Spleen (tissue), 11 donors: ENCODE results near the gene SLC45A3. TPM values are rescaled to one million over a fixed set of nuclear protein-coding genes. Genes with fewer than 3 reads are reported as not detected.
A peak's percentile ranks its signal among the peaks of the same experiment; 100 is the strongest.

ENCODE experiments used
- DNase-seq: peaks from one replicate; pipeline ENCODE4 v3.0.0-alpha.2; 2020
- H3K27ac ChIP-seq, 8 donors: fragments of 200-600 bp; sonication (generic) in 7 of 8; 1 replicate in 4 of 8; 2 replicates in 4 of 8; pipeline versions ENCODE4 v1.5.0 to v1.8.0; 2016 to 2021; ENCODE audit warnings: inconsistent platforms in 4 of 8, mild to moderate bottlenecking in 4 of 8, moderate library complexity in 1 of 8
- H3K27me3 ChIP-seq, 7 donors: fragments of 200-600 bp; sonication (generic) in 6 of 7; replicated peaks in 1 of 7; 1 replicate in 4 of 7; 2 replicates in 3 of 7; pipeline versions ENCODE4 v1.5.0 to v1.8.0; 2016 to 2021; ENCODE audit warnings: inconsistent platforms in 3 of 7, mild to moderate bottlenecking in 1 of 7
- H3K36me3 ChIP-seq, 6 donors: fragments of 200-600 bp; sonication (generic) in 5 of 6; 1 replicate in 4 of 6; 2 replicates in 2 of 6; pipeline versions ENCODE4 v1.5.0 to v1.8.0; 2016 to 2021; ENCODE audit warnings: inconsistent platforms in 2 of 6
- H3K4me1 ChIP-seq, 6 donors: fragments of 200-600 bp; sonication (generic) in 5 of 6; 1 replicate in 3 of 6; 2 replicates in 3 of 6; pipeline versions ENCODE4 v1.5.0 to v1.8.0; 2016 to 2021; ENCODE audit warnings: inconsistent platforms in 3 of 6
- H3K4me3 ChIP-seq, 8 donors: fragments of 200-600 bp; sonication (generic) in 7 of 8; 1 replicate in 4 of 8; 2 replicates in 4 of 8; pipeline versions ENCODE4 v1.5.0 to v1.8.0; 2016 to 2021; ENCODE audit warnings: inconsistent platforms in 4 of 8, mild to moderate bottlenecking in 4 of 8, moderate library complexity in 2 of 8
- H3K9me3 ChIP-seq, 8 donors: fragments of 200-600 bp; sonication (generic) in 7 of 8; 1 replicate in 4 of 8; 2 replicates in 4 of 8; pipeline versions ENCODE4 v1.5.0 to v1.8.0; 2016 to 2021; ENCODE audit warnings: inconsistent platforms in 4 of 8
- CTCF ChIP-seq, 11 experiments: fragments of 200-600 bp in 7 of 11; fragments of 450-650 bp in 4 of 11; sonication (generic) in 4 of 11; IDR thresholded peaks in 8 of 11; conservative IDR thresholded peaks in 3 of 11; 1 replicate in 7 of 11; 2 replicates in 4 of 11; pipeline versions ENCODE4 v1.4.0 to v1.8.0; 2016 to 2021; ENCODE audit warnings: antibody characterized with exemption in 11 of 11, inconsistent platforms in 4 of 11, mild to moderate bottlenecking in 1 of 11
- POLR2A ChIP-seq, 3 donors: fragments of 450-650 bp; IDR thresholded peaks; one replicate each; pipeline ENCODE4 v1.5.1; 2017; ENCODE audit warnings: antibody characterized with exemption in 3 of 3, mild to moderate bottlenecking in 1 of 3
- POLR2AphosphoS5 ChIP-seq, 3 donors: sonication (generic); formaldehyde crosslinking; IDR thresholded peaks; one replicate each; pipeline ENCODE4 v1.5.1; 2017; ENCODE audit warnings: antibody characterized with exemption in 3 of 3
- WGBS, 5 donors: extraction: QIAGEN DNeasy Blood & Tissue Kit in 3 of 5; methylation state at CpG; one replicate each; pipeline versions ENCODE4 v1.1.5 to v1.1.7; 2013 to 2018; 5-methylcytosine and 5-hydroxymethylcytosine counted together
- intact Hi-C: fragments of 100-400 bp; cut with DNase I; formaldehyde crosslinking; loops from one replicate; pipeline ENCODE4 v1.15.0; 2023; ENCODE audit warnings: low total_unique reads
- polyA plus RNA-seq, 3 donors: library from polyadenylated mRNA; stranded (reverse); fragments of 200-250 nt; gene quantifications; one replicate each; pipeline ENCODE4 v1.2.1, GENCODE V29; 2013
- total RNA-seq, 7 donors: library from RNA; depleted of rRNA in 3 of 7; stranded (reverse); fragments of >200 nt in 3 of 7; fragmentation: NEBNext Ultra II Directional in 4 of 7; extraction: Animal tissue kit (Norgen Biotek cat#: 25700) in 4 of 7; gene quantifications; one replicate each; pipeline versions ENCODE4 v1.1.0 to v1.2.1, GENCODE V29; 2016 to 2021
- donor health status: healthy with polysubstance abuse.
- donor health status: DM: no; HTN: no; CAD: no; lungs with moderate emphysema.
- donor health status: DM: no; HTN: no; CAD: no.
- donor health status: Bipolar disorder and iron deficiency.
- donor health status: healthy.
- donor health status: DM: no; HTN: no; CAD: no.
- donor health status: DM: yes; HTN: yes; CAD: no.

SLC45A3 gene
- total and polyA plus RNA-seq, 10 donors, result 16.8 to 43.7 (median 31.5) TPM

GRCh38 chr1:205719762-205720161 lies 39.5 kb upstream of the SLC45A3 start:
- Histone ChIP-seq H3K9me3 (peaks cover 0 to 5% (median 0%) of the 10 kb centered on the region in 8 donors), H3K27ac (no peak overlapping the region), H3K27me3 (no peaks in the 10 kb centered on the region), H3K4me1 (peaks cover 0 to 26% (median under 1%) of the 10 kb centered on the region in 6 donors), H3K36me3 (peaks cover 0 to 100% (median 69%) of the 10 kb centered on the region in 6 donors), H3K4me3 (no peak overlapping the region)
- TF ChIP-seq POLR2AphosphoS5 (IDR thresholded peaks at IDR 0.05) (no peak), CTCF (IDR thresholded peaks at IDR 0.05 in 8 of 11, conservative IDR thresholded peaks at IDR 0.05 in 3 of 11) (no peak), POLR2A (IDR thresholded peaks at IDR 0.05) (no peak)
- DNase-seq, result no peak
- intact Hi-C loops, result no loop called here

GRCh38 chr1:205719015-205719414 lies 38.7 kb upstream of the SLC45A3 start:
- DNase-seq, result no peak
- Histone ChIP-seq H3K9me3 (peaks cover 0 to 5% (median 0%) of the 10 kb centered on the region in 8 donors), H3K4me3 (no peak overlapping the region), H3K36me3 (peaks cover 0 to 93% (median 69%) of the 10 kb centered on the region in 6 donors), H3K27me3 (no peaks in the 10 kb centered on the region), H3K4me1 (peaks cover 0 to 33% (median 2%) of the 10 kb centered on the region in 6 donors), H3K27ac (no peak overlapping the region)
- TF ChIP-seq POLR2A (IDR thresholded peaks at IDR 0.05) (no peak), CTCF (IDR thresholded peaks at IDR 0.05 in 8 of 11, conservative IDR thresholded peaks at IDR 0.05 in 3 of 11) (no peak), POLR2AphosphoS5 (IDR thresholded peaks at IDR 0.05) (no peak)
- intact Hi-C loops, result no loop called here
- 63 to 79% (median 66%) methylated on average over 3 of the region's 3 CpGs for WGBS, 5 donors

GRCh38 chr1:205716371-205717132 lies 36.2 kb upstream of the SLC45A3 start:
- DNase-seq, result no peak
- TF ChIP-seq POLR2A (IDR thresholded peaks at IDR 0.05) (no peak), POLR2AphosphoS5 (IDR thresholded peaks at IDR 0.05) (no peak), CTCF (IDR thresholded peaks at IDR 0.05 in 8 of 11, conservative IDR thresholded peaks at IDR 0.05 in 3 of 11) (no peak)
- intact Hi-C loops, result no loop called here
- peaks cover 0 to 68% (median 55%) of the 10 kb centered on the region in 6 donors for H3K36me3 ChIP-seq
- WGBS, 5 donors, result 85 to 93% (median 89%) methylated on average over 7 of the region's 7 CpGs
- H3K4me3 ChIP-seq, result no peak overlapping the region
- H3K4me1 ChIP-seq, result peaks cover 0 to 41% (median 2%) of the 10 kb centered on the region in 6 donors
- no peaks in the 10 kb centered on the region for H3K27me3 ChIP-seq
- no peak overlapping the region for H3K27ac ChIP-seq
- H3K9me3 ChIP-seq, result peaks cover 0 to 5% (median 0%) of the 10 kb centered on the region in 8 donors

- no peaks in the 10 kb centered on the region for H3K27me3 ChIP-seq
- H3K27ac ChIP-seq, result no peak overlapping the region
- H3K4me3 ChIP-seq, result no peak overlapping the region
- intact Hi-C loops, result no loop called here
- WGBS, 5 donors, result 38 to 67% (median 63%) methylated on average over 5 of the region's 5 CpGs
- H3K9me3 ChIP-seq, result peaks cover 0 to under 1% (median 0%) of the 10 kb centered on the region in 8 donors
- no peak for DNase-seq
- H3K36me3 ChIP-seq, result peaks cover 0 to 61% (median 46%) of the 10 kb centered on the region in 6 donors
- peak in 1 of 3 donors; percentile 42 for TF ChIP-seq POLR2AphosphoS5 (IDR thresholded peaks at IDR 0.05)
- TF ChIP-seq CTCF (IDR thresholded peaks at IDR 0.05 in 8 of 11, conservative IDR thresholded peaks at IDR 0.05 in 3 of 11), result no peak
- TF ChIP-seq POLR2A (IDR thresholded peaks at IDR 0.05), result no peak
- peaks cover 0 to 51% (median 10%) of the 10 kb centered on the region in 6 donors for H3K4me1 ChIP-seq
These were observed 35.3 kb upstream of the SLC45A3 start for GRCh38 chr1:205715628-205716027.
